Measurements from ENCODE around the gene VPS35. TPM values are rescaled to one million over a fixed set of nuclear protein-coding genes. Genes with fewer than 3 reads are reported as not detected.

Gene VPS35
- total RNA-seq, 1 experiment from 2014 or later = 70.4 TPM

GRCh38 chr16:46715769-46716305 lies 26.9 kb upstream of the VPS35 start:
- DNase-seq = no peak
- Histone ChIP-seq H3K4ac (ENCODE audit: low read depth, low read length) (no peak overlapping the region), H4K5ac (ENCODE audit: insufficient read length, low read depth, low read length) (no peak overlapping the region), H4K91ac (ENCODE audit: insufficient read length, low read depth, low read length) (no peak overlapping the region), H2BK15ac (ENCODE audit: low read depth, low read length) (no peak overlapping the region), H3K9me3 (ENCODE audit: control insufficient read depth, low read depth, low read length) (no peaks in the 10 kb centered on the region), H3K4me2 (ENCODE audit: insufficient read depth, insufficient read length, low read length) (no peak overlapping the region), H3K27me3 (ENCODE audit: insufficient read depth, low read length) (no peaks in the 10 kb centered on the region), H2BK120ac (ENCODE audit: low read depth, low read length, poor library complexity, severe bottlenecking) (no peak overlapping the region), H3K23ac (ENCODE audit: insufficient read length, low read depth, low read length) (no peak overlapping the region), H2BK12ac (ENCODE audit: insufficient read length, low read depth, low read length) (no peak overlapping the region), H3K23me2 (ENCODE audit: insufficient read length, low read depth, low read length, poor library complexity, severe bottlenecking) (no peaks in the 10 kb centered on the region), H4K8ac (replicated peaks; ENCODE audit: insufficient read length, low read depth, low read length) (no peak overlapping the region), H3K4me1 (ENCODE audit: insufficient read depth, low read length) (no peaks in the 10 kb centered on the region), H2BK20ac (ENCODE audit: low read depth, low read length, poor library complexity, severe bottlenecking) (no peak overlapping the region), H4K20me1 (ENCODE audit: control insufficient read depth, insufficient read depth, insufficient read length) (no peaks in the 10 kb centered on the region), H3K9ac (ENCODE audit: extremely low read depth, insufficient read length, low read length) (no peak overlapping the region), H3K79me2 (ENCODE audit: insufficient read depth, low read length) (no peaks in the 10 kb centered on the region), H3T11ph (ENCODE audit: low read length) (no peak overlapping the region), H3K18ac (ENCODE audit: insufficient read length, low read depth, low read length) (no peak overlapping the region), H3K56ac (ENCODE audit: insufficient read length, low read depth, low read length) (no peak overlapping the region), H2AK5ac (ENCODE audit: insufficient read length, low read length) (no peak overlapping the region), H3K27ac (ENCODE audit: insufficient read length, low read depth, low read length) (no peak overlapping the region), H3K79me1 (ENCODE audit: insufficient read depth, low read depth, low read length, poor library complexity, severe bottlenecking) (no peaks in the 10 kb centered on the region), H2BK5ac (ENCODE audit: insufficient read length, low read length) (no peak overlapping the region), H3K14ac (ENCODE audit: insufficient read depth, low read length) (no peak overlapping the region), H2AFZ (ENCODE audit: low read length) (no peak overlapping the region)
- Mint-ChIP-seq H3K36me3 (ENCODE audit: insufficient read depth in 1 of 3, low read depth in 3 of 3) (no peaks in the 10 kb centered on the region), H3K4me3 (no peak overlapping the region), H3K27ac (no peak overlapping the region; a peak in 1 of 7 replicates), H3K27me3 (ENCODE audit: low read depth) (no peaks in the 10 kb centered on the region), H3K9me3 (no peaks in the 10 kb centered on the region), H3K4me1 (no peaks in the 10 kb centered on the region)
- TF ChIP-seq CTCF (conservative IDR thresholded peaks at IDR 0.05) = no peak
- no CpG with 5 or more reads among the region's 6 CpGs for WGBS (ENCODE audit: extremely low coverage, insufficient read length, low lambda C conversion rate)
